HG03097 (cell line): ENCODE results near the gene FFAR4.

Source experiments
- ATAC-seq: cut with Tn5 transposase; IDR thresholded peaks from one replicate; pipeline ENCODE4 v1.9.1; 2021; ENCODE audit not compliant: unreplicated experiment, low FRiP score

FFAR4 gene

DNA sequence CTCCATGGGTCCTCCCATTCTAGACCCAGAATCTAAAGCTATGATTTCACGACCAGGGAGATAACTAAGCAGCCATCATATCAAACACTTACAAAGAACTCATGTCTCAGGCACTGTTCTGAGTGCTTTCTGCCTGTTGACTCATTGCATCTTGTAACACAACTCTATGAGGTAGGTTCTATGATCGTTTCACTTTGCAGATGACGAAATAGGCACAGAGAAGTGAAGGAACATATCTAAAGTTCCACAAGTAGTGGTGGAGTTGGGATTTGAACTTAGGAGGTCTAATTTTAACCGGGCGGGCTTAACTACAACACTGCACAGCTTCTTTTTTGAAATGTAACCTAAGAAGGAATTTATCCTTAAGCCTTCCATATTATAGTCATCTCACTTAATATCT is 31.7 kb downstream of the FFAR4 start:
- no peak for ATAC-seq

GRCh38 chr10:93599335-93599734 is 32.9 kb downstream of the FFAR4 start:
- ATAC-seq = no peak

- no peak for ATAC-seq
Measured at GRCh38 chr10:93599778-93600177, 33.3 kb downstream of the FFAR4 start.

GRCh38 chr10:93600446-93601145 is 34.1 kb downstream of the FFAR4 start:
- no peak for ATAC-seq

GRCh38 chr10:93601146-93601773 is 34.8 kb downstream of the FFAR4 start, which contains the start of gene RBP4:
TSS of gene RBP4 (minus strand) at chr10:93601235. CDS start at chr10:93601028, 207 bp downstream.
- ATAC-seq = no peak

- no peak for ATAC-seq
Measured at GRCh38 chr10:93601774-93602162, 35.3 kb downstream of the FFAR4 start.

- ATAC-seq = no peak
Measured at GRCh38 chr10:93603023-93603422, 36.6 kb downstream of the FFAR4 start.

DNA sequence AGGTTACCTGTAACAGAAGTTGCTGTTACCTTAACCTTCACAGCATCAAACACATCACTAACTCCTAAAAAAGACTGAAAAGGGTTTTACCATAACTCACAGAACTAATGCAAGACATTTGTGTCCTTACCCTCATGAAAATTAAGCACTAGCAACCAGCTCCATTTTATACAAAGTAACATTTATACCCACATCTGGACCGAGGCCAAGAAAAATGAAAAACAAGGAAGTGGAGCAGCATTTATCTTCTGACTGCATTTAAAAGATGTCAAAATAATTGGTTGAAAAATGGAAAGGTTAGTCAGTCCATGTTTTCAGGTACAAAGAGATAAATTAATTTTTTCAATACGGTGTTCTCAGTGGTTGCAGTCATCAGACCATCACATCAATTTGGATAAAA is 37.7 kb downstream of the FFAR4 start:
- no peak for ATAC-seq

DNA sequence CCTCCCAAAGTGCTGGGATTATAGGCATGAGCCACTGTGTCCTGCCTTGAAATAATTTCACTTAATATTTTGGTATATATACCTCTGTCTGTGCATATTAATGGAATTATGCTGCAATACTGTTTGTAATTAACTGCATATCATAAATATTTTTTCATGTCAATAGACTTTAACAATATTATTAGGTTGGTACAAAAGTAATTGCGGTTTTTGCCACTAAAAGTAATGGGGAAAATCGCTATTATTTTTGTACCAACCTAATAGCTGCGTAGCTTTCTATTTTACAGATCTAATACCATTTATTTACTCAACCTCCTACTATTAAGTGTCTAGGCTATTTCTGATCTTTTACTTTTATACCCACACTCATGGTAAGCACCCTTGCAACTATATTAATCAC is 42.0 kb downstream of the FFAR4 start:
- ATAC-seq = no peak

DNA sequence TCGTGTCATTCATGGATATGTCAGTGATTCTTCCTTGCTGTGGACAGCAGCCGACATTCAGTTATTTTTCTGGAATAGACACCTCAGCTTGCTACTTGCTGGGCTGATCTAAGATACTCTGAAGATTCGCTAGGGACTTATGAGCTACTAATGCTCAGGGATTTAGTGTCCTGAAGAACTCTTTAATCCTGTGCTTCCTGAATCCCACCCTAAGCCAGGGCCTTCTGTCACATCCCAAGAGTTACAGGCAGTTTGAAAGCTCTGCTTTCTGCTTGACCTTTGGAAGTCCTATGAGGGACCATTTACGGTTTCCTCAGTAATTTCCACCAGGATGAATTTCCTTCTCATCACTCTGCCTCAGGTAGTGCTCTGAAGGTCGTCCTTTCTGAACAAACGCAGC is 45.8 kb downstream of the FFAR4 start, which contains the start of gene PDE6C:
PDE6C (plus strand) TSS at position 227 of the 400 bp plus-strand sequence. CDS start 189 bp downstream, outside the sequence.
- ATAC-seq = no peak

- no peak for ATAC-seq
Measured at GRCh38 chr10:93613126-93613525, 46.7 kb downstream of the FFAR4 start.

GRCh38 chr10:93614101-93614825 is 47.8 kb downstream of the FFAR4 start:
- ATAC-seq = no peak

DNA sequence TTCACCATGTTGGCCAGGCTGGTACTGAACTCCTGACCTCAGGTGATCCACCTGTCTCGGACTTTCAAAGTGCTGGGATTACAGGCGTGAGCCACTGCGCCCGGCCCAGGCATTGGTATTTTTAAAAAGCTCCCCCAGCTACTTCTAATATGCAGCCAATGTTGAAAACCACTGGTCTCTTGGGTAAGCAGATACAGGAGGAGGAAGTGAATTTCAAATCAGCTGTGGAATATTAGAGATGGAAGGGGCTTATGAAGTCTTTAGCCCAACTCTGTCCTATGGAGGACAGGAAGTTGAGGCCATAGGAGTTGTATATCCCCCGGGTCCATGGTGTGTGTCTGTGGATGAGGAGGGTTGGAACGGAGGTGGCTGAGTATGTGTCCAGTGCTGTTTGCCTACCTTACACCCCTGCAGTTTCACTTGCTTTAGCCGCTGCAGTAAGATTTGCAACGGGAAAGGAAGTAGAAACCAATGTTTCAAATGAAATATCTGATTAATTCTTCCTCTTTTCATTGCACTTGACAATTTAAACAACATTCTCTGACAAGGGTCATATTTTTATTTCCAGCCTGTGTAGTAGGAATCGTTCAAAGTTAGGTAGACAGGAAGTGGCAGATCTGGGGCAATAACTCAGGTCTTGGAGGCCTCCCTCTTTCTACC is 49.2 kb downstream of the FFAR4 start:
- ATAC-seq = no peak

DNA sequence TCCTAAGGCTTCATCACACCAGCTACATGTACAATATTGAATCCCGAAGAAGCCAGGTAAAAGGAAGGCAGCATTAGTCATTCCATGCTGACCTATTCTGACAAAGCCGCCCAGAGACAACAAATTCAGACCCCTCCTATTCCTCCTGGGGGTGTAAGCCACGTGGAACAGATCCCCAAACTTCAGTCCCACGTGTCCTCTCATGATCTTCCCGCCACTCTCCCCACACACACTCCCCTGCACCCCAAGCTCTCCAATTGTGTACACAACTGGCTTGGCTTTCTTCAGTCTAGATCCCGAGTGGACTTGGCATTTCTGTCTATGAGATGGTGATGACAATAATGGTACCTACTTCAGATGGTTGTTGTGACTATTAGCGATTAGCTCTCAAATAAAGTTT is 54.5 kb downstream of the FFAR4 start:
- no peak for ATAC-seq

DNA sequence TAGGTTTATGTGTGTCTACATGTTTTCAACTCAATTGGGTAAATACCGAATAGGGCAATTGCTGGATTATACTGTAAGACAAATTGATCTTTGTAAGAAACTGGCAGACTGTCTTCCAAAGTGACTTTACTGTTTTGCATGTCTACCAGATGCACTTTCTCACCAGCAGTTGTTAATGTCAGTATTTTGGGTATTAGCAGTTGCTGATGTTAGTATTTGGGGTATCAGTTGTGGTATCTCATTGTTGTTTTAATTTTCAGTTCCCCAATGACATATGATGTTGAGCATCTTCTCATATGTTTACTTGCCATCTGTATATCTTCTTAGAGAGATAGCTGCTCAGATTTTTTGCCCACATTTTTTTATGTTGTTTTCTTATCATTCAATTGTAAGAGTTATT is 56.5 kb downstream of the FFAR4 start:
- ATAC-seq = no peak

- no peak for ATAC-seq
Measured at GRCh38 chr10:93628858-93629257, 62.4 kb downstream of the FFAR4 start.

- no peak for ATAC-seq
Measured at GRCh38 chr10:93629647-93630305, 63.3 kb downstream of the FFAR4 start.

DNA sequence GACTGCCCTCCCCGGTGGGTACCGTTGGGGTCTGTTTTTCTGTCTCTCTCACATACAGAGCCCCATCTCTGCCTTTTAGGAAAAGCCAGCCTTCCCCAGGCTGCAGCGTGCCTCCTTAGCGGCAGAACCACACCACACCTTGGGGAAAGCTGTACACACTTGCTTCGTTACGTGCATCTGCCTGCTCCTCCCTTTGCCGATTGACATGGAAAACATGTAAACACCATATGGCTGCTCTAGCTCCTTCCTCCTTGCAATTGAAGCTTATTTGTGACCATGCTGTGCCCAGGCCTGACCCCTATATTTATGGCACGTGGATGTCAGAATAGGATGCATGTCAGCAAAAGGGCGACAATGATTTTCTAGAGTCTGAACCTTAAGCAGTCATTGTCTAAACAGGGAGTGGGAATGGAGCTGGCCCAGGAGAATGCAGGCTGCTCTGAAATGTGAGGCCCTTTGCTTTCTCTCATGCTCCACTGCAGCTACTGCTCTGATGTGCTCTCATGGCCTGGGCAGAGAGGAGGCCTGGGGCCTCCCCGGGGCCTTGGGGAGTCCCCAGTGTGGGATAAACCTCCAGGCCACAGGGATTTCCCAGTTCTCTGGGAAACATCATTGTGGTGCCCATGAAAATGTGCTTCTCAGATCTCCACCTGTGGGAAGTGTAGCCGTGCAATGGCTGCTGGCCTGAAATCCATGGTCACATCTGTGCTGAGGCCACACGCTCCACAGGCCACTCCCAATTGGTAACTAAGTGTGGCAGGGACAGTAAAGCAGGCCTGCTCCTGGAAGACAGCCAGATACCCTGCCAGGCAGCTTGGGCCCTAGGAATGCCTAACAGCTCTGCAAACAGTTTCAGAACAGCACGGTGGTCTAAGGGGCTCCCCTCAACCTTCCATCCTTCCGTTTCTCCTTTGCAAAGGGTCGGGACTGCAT is 64.4 kb downstream of the FFAR4 start:
- ATAC-seq = no peak
